Mesenteric fat pad (tissue), 1 donor: ENCODE results near the gene MLLT10. TPM values are rescaled to one million over a fixed set of nuclear protein-coding genes. Genes with fewer than 3 reads are reported as not detected.

Experiments
- DNase-seq: peaks from one replicate; pipeline ENCODE4 v3.0.0-alpha.2; 2020; ENCODE audit warnings: low spot score
- long read RNA-seq: library from polyadenylated mRNA; unstranded; transcript quantifications from one replicate; pipeline ENCODE4 v2.0.0, GENCODE V29; 2020
- total RNA-seq: library from RNA; stranded (reverse); fragmentation: NEBNext Ultra II Directional; extraction: Animal tissue kit (Norgen Biotek cat#: 25700); gene quantifications from one replicate; pipeline ENCODE4 v1.2.1, GENCODE V29; 2021
- donor health status: DM: yes; HTN: yes; CAD: no.

MLLT10 gene
- 42.1 TPM for total RNA-seq
- long read RNA-seq, partial matches to known transcripts, result 8 of 23 reads
- long read RNA-seq, other reads (novel, unspliced or antisense), result 15 of 23 reads

DNA sequence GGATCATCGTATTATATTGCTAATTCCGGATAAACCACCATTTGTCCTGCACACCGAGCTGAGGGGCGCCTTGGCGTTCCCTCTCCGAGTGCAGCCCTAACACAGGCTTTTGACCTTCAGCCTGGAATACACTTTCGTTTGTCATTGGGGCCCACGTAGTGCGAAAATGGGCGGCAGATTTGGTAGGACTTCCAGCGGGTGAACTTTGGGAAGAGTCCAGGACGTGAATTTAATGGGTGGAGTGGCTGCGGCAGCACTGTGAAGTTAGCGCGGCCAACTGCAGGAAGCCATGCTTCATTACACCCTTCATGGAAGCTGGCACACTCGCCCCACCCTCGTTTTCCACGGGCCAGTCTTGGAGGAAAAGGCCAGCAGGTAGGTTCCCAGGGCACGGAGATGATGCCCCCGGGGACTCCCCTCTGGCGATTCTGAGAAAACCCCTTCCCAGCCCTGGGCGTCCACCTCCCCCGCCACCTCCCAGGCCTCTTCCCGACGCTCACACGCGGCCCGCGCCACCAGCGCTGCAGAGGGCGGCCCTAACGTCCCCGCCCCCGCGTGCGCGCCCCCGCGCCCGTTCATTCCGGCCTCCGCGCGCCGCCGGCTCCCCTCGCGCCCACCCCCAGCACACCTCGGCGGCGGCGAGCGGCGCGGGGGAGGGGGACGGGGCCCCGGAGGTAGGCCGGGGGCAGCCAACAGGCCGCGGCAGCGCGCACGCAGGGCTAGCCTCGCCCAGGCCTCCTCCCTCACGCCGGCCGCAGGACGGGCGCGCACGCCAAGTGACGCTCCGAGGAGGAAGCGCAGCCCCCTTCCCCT, at the start of gene MLLT10:
Gene MLLT10 (plus strand): TSS at position 766 of the 813 bp plus-strand sequence. CDS start 413 bp downstream, outside the sequence.
- DNase-seq, result peak; percentile 98

DNA sequence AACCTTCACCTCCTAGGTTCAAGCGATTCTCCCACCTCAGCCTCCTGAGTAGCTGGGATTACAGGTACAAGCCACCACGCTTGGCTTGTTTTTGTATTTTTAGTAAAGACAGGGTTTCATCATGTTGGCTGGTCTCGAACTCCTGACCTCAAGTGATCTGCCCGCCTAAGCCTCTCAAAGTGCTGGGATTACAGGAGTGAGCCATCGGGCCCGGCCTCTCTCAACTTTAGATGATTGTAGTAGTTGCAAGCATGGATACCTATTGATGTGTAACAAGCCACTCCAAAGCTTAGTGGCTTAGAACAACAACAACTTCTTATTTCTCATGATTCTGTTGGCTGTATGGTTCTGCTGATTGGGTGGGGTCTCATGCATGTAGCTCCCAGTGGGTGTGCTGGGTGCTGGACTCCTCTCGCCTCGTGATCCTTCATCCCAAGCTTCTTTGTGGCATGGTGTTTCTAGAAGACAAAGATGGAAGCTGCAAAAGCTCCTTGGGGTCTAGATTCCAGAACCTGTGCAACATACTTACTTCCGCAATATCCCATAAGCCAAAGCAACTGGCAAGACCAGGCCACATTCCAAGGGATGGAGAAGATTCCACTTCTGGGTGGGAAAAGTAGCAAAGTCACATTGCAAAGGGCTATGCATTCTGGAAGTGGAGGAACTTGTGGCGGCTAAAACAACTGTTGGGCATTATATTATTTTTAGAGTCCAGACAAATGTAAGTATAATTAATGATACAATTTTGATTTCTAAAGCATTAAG, 46.4 kb upstream of the MLLT10 start:
- DNase-seq, result no peak

DNA sequence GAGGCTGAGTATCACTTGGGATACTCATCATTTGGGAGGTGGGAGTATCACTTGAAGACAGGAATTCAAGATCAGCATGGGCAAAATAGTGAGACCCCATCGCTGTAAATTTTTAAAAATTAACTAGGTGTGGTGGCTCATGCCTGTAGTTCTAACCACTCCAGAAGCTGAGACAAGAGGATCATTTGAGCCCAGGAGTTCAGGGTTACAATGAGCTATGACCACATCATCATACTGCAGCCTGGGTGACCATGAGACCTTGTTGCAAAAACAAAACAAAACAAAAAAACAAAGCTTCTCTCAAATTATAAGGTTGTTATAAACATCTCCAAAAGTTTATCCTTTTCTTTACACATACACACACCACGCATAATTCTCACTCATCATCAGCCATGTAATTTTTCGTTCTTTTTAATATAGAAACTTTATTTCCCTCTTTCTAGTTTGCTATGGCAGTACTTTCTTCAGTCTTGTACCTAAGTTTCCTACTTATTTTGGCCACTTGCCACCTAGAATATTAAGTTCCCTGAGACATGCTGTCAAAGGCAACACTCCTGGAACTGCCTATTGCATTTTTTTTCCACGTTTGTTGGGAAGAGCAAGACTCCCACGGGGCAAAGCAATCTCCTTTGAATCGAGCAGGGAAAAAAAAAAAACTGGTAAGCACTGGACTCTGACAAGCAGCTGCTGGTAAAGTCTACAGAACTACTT, 45.6 kb upstream of the MLLT10 start:
- no peak for DNase-seq

DNA sequence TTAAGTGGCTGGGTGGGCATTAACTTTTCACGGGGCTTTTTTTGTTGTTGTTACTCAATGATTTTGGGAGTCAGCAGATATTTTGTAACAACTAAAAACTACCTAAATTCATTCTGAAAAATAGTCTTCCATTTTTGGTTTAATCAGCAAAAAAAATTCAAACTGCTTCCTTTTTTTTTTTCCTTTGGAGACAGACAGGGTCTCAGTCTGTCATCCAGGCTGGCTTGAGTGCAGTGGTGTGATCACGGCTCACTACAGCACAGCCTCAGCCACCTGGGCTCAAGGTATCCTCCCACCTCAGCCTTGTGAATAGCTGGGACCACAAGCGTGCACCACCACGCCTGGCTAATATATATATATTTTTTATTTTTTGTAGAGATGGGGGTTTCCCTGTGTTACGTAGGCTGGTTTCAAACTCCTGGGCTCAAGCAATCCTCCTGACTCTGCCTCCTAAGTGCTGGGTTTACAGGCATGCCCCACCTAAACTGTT, 45.0 kb upstream of the MLLT10 start:
- no peak for DNase-seq

DNA sequence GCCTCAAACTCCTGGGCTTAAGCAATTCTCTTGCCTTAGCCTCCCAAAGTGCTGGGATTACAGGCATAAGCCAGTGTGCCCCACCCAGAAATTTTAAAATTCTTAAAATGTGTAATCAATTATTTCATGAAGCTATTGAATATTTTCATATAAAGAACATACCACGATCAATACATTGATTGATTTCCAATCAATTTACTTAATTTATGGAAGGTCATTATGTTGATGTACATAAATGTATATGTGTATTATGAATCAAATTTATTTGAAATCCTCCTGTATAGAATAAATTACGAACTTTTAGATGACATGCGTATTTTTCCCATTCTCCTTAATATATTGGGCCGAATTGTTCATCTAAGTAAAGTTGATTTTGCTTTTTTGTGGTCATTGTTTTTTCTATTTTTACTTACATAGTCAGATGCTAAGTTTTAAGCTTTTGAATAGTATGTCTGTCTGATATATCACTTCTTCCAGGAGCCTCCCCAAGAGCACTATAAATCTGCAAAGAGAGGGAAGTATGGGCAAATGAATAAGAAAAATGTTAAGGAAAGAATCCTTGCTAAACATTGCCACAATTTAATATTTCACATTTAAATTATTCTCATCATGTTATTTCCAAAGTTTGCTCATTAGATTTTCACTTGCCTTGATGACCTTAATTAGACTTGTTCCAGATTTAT, 43.9 kb upstream of the MLLT10 start:
- DNase-seq, result no peak

DNA sequence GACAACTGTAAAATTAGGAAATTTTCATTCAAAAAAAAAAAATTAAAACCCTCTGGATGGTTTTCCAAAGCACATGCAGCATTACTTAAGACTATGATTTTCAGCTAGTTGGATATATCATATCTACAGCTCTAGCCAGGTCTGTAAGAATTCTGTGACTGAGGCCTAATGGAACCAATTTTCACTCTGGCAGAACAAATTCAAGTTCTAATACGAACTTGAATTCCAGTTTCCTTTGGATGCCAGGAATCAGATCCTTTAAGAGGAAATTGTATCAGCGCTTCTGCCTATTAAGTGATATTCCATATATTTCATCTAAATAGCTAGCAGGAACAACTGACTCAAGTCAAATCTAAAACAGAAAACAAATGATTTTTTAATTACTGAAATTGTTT, 43.3 kb upstream of the MLLT10 start:
- no peak for DNase-seq

DNA sequence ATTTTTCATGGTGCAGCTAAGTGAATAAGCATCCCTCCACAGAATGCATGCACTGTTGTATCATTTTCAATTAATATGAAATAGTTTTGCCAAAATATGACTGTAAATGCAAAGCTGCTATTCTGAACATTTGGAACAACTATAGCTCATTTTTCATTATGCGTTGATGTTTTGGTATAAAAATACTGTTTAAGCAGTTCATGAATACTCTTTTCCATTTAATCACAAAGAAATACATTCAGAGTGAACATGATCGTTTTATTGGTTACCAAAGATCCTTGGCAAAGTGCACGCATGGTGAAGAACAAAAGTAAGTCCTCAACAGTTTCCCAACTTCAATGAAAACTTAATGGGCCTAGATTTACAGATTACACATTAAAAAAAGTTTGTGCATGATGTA, 41.6 kb upstream of the MLLT10 start:
- DNase-seq, result no peak

DNA sequence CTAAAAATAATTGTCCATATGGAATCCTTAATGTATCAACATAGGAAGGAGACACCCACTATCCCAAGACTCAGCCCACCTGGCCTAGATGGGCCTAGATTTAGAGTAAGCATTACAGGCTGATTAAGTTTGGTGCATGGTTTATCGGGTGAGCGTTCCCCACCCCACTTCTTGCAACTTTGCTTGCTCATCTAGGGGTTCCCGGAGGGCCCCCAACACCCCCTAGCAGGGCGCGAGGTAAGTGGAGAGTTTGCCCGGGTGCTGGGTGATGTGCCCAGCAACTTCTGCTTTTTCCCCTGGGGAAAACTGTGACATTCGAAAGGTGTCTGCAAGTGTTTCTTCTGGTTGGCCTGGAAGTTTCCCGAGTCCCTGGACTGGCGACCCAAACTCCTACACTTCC, 40.2 kb upstream of the MLLT10 start:
- no peak for DNase-seq

DNA sequence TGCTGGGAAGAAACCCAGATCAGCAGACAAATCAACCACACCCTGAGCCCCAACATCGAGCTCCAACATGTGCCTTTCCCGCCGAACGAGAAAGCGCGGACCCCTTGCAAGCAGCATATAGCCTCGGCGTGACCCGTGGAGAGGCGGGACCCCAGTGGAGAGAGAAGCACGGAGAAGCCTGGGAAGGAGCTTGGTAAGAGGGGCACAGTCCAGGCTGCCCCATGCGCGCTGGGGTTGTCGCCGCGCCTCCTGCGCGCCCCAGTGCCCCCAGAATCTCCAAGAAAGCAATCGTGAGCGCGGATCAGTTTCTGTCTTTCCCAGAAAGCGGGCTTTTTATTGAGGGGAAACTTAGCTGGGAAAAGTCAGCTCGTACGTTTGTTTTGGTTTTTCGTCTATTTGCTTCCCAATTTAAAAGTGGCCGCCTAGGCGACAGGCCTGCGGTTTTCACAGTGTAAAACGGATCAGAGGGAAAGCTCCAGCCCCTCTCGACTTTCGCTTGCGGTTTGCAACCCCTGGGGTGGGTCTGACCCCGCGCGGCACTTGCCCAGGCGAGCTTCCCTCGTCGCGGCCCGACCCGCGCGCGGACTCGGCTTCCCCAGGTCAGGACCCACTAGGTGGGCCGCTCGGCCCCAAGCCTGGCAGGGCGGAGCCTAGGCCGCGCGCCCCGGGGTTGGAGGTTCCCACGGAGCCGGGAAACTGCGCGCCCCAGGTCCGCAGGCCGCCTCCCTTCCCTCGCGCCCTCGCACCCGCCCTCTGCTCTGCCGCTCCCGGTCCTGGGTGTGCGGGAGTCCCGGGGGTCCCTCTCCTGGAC, 39.6 kb upstream of the MLLT10 start:
- DNase-seq, result no peak

DNA sequence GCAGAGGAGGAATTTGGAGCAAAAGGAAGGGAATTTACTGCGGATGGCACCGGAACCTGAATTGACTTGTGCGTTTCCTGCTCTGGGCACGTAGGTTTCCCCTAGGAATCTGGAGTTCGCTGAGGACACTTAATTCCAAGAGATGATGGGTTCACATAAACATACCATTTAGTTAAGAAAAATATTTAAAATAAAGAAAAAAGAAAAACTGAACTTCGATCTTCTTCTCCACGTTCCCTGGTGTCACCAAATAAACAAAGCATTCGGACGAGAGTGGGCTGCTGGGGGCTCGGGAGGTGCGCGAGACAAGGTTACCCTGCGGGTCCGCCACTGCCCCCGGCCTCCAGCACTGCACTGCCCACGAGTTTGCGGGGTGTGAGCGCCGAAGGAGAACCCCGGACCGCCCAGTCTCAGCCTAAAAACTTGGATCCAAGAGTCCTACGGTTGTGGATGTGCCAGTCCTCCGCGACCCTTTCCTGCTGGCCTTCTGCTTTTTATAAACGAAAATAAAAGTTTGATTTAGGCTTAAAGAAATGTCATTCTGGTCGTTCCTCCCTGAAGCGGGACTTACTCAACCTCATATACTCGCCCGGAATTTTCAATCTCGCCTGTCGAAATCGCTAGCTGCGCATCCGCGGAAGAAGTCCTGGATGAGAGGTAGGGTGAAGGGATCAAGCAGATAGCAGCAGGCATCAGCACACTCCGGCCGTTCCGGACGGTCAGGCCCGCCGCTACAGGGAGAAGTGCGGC, 38.9 kb upstream of the MLLT10 start:
- DNase-seq, result no peak

DNA sequence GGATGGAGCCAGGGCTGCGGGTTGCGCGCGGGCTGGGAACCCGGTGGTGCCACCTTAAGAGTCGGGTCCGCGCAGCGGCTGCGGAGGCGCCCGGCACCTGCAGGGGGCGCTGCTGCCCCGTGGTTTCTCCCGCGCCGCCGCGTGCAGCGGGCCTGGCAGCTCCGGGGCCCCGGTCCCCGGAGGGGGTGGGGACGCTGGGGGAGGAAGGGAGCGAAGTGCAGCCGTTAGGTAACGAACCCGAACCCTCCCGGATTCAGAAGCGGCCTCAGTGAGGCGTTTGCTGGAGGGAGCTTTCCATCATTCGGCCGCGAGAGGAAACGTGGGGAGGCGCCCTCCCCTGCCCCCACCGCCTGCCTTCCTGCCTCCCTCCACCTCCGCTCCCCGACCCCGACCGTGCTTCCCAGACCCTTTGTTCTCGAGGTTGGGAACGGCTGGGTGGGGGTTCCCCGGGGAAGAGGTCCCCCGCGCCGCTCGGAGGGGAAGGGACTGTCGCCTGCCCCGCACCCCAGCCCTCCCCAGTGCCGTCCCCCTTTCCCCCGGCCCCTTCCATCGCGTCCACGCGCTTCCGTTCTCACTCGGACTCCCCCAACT, 38.2 kb upstream of the MLLT10 start:
- peak; percentile 96 for DNase-seq

DNA sequence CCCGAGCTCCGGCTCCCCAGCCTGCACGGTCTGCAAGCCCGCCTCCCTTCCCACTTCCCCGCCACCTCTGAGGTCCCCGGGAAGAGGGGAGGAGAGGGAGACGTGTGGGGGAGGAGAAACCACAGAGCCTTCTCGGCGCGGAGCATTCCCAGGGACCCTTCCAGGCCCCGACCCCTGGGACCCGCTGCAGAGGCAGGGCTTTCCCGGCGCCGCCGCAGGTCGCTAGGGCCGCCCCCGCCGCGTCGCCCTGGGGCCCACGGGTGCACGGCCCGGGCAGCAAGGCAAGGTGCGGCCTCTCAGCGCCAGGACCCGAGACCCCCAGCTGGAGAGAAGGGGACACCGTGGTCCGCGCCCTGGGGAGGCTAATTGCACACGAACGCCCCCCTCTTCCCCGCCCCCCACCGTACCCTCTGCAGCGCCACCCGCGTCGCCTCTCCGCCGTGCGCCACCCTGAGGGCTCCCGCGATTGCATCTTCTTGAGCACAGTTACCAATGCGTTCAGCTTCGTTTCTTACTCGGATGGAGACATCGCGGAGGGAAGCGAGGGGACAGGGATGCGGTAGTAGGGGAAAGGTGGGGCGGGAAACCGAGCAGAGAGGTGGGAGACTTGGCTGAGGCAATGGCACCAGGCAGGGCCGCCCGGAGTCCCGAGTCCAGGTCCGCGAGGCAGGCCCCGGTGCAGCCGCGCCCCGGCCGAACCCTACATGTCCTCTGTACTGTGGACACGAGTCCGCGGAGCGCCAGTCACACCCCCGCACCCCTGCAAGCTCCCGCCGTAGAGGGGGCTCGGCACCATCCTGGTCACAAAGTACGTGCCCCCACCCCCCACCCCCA, 37.5 kb upstream of the MLLT10 start:
- DNase-seq, result no peak

DNA sequence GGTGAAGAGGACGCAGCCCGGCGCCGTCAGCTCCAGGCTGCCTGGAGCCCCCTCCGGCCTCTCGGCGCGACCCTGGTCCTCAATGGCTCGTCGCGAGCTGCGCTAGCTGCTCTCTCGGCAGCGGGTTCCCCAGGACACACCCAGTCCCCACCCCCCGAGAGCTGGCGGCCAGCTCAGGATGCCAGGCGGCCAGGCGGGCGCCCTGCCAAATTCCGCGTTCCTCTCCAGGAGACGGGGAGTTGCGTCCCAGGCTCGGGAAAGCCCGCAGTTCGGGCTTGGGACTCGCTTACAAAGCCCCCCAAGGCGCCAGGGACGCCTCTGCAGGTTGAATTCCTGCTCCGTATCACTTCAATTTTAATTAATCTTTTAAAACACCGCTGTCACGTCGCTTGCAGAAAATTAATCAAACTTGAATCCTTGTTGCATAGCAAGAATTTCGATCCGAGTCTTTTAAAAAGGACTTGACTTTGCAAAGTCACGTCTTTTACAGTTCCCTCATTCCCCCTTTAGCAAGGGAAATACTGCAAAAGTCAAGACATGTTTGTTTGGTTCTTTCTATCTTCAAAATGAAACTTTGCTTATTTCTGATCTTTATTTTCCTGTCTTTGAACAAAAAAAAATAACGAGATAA, 36.7 kb upstream of the MLLT10 start:
- DNase-seq, result peak; percentile 98

DNA sequence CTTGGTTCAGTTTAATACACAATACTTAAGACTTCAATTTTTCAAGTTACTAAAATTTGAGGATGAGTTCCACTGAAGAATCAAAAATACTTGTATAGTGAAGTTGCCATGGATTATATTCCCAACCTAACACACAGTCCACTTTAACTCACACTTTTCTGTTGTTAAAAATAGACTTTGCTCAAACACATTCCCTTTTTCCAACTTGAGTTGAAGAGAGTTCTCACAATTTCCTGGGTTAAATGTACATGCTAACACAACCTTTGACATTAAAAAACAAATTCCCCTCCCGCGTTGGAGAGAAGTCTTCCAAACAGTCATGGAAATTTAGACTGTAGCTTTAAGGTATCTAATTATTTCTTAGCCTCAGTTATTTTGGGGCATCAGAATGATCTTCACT, 35.7 kb upstream of the MLLT10 start:
- no peak for DNase-seq

DNA sequence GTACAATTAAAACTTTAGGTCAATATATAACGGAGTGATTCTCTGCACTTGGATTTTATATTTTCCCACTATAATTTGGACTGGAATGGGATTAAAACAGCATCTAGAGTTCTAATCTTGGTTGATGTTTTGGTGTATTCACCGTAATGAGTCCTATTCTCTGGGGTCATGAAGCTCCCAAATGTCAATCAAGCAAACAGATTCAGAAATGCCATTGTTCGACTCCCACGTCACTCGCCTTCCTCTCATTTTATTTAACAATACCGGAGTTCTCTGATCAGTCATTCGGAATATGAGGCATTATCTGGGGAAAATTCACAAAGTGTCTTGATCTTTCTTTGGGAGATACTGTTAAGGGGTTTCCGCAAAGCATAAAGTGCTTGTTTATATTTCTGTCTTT, 35.0 kb upstream of the MLLT10 start:
- DNase-seq, result no peak

DNA sequence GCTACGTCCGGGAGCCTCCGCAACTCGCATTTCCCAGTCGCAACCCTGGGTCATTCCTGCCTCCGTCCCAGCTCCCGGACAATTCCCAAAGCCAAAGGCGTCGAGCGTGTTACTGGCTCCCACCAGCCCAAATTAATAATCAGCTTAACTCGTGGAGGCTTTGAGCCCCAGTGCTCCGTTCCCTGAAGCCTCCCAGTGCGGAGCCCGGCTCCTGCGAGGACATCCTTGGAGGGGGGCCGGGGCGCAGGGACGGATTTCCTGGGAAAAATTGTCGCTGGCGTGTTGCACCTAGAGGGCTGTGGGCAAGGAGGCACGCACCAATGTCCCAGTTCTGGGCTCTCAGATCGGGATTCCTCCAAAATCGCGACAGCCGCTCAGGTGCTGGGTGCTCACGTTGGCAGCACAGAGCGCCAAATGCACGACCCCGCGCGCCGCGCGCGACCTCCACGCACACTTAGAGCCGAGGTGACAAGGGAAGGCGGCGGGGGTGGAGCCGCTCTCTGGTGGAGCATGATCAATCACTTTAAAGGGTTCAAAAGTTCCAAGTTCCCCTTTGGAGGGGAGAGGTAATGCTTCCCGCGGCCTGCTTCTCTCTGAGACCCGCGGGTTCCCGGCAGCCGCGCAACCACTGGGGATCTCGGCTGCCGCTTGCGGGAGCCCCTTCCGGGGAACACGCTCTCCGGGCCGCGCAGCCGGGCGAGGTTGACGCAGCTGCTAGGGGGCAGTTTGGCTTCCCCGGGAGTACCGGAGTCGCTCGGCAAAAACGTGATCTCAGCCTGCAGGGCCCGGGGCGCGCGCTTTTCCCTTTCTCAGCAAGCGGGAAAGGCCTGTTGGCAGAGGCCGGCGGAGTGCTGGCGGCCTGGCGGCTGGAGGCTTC, 34.1 kb upstream of the MLLT10 start:
- no peak for DNase-seq

DNA sequence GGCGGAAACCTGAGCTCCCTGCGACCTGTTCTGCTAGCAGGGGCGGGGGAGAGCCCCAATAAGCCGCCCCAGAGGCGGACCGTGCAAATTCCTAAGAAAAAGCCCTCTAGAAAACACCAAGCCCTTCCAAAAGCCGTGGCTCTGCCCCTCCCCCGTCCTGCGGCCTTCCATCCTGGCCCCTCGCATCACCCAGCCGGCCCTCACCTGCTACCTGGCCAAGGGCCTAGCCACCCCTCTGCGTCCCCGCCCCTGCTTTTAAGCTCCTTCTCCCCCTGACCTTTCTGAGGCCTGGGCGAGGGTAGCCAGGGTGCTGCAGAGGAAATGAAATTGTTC, 33.5 kb upstream of the MLLT10 start:
- no peak for DNase-seq
